ENCODE results near the gene USP37. TPM values are rescaled to one million over a fixed set of nuclear protein-coding genes. Genes with fewer than 3 reads are reported as not detected.

The USP37 gene
- total RNA-seq, 2 experiments from 2014 or later: 30.2 to 32.7 TPM

DNA sequence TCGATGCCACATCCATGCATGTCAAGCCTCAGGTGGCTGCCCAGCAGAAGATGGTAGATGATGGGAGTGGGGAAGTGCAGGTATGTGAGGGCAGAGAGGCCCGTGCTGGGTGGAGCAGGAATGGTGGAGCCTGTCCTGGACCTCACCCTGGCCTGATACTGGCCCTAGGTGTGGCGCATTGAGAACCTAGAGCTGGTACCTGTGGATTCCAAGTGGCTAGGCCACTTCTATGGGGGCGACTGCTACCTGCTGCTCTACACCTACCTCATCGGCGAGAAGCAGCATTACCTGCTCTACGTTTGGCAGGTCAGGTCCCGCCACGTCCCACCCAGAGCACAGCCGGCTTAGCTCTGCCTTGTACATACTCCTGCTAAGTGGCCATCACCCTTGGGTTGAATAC, 136.3 kb downstream of the USP37 start:
- POLR2A ChIA-PET: interaction anchor here (1.6 kb wide), 1 partner anchor 25 kb away, joined by 5 read pairs; no protein-coding TSS in a partner anchor
- H3K27ac Mint-ChIP-seq: no peak overlapping the region
- no peak overlapping the region for H3K4me3 Mint-ChIP-seq
- DNase-seq: no peak
- CTCF ChIA-PET: interaction anchor here (0.7 to 1.0 kb wide), 2 partner anchors 10 to 163 kb away, joined by 3 to 4 read pairs; no protein-coding TSS in a partner anchor
- H3K36me3 Mint-ChIP-seq (ENCODE audit: low read depth): no peaks in the 10 kb centered on the region
- H3K4me1 Mint-ChIP-seq: peaks cover 13% of the 10 kb centered on the region
- H3K9me3 Mint-ChIP-seq: no peaks in the 10 kb centered on the region
- peaks cover 5% of the 10 kb centered on the region for H3K27me3 Mint-ChIP-seq

GRCh38 chr2:218430721-218431120, 137.4 kb downstream of the USP37 start:
- CTCF ChIA-PET: interaction anchor here (0.6 to 1.0 kb wide), 2 partner anchors 23 to 164 kb away, joined by 3 read pairs; no protein-coding TSS in a partner anchor
- H3K9me3 Mint-ChIP-seq: no peaks in the 10 kb centered on the region
- no peak overlapping the region for H3K27ac Mint-ChIP-seq
- H3K4me1 Mint-ChIP-seq: peaks cover 13% of the 10 kb centered on the region
- H3K27me3 Mint-ChIP-seq: peaks cover 5% of the 10 kb centered on the region
- no peaks in the 10 kb centered on the region for H3K36me3 Mint-ChIP-seq (ENCODE audit: low read depth)
- no peak overlapping the region for H3K4me3 Mint-ChIP-seq
- POLR2A ChIA-PET: interaction anchor here (1.6 kb wide), 1 partner anchor 24 kb away, joined by 5 read pairs; no protein-coding TSS in a partner anchor
- DNase-seq: no peak

DNA sequence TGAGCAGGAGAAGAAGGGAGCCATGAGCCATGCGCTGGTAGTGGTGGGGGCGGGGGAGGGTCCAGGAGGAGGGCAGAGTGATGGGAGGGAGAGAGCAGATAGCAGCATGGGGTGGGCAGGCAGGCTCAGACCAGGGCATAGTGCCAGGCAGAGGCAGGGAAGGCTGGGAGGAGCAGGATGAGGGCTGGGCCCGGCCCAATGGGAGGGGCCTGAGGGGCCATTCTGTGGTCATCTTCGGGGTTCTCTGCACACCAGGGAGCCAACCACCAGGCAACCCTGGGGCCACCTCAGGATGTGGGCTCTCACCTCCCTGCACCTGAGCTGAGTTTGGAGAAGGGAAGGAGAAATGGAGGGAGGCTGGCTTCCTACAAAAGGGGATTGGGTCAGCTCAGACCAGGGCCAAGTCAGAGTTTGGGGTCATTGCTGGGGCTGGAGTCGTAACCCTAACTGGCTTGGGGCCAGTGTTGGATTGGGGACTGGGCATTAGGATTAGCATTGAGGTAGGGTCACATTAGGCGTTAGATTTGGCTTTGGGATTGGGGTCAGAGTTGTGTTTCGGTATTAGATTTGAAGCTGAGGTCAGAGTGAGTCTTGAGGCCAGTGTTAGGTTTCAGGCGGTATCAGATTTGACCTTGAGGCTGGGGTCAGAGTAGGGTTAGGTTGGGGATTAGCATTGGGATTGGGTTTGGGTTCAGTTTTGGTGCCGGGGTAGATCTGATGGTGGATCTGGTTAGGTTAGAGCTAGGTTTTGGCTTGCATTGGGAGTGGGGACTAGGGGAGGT, 138.0 kb downstream of the USP37 start:
- Mint-ChIP-seq H3K27ac (no peak overlapping the region), H3K4me3 (no peak overlapping the region), H3K36me3 (ENCODE audit: low read depth) (no peaks in the 10 kb centered on the region), H3K9me3 (no peaks in the 10 kb centered on the region), H3K4me1 (peaks cover 13% of the 10 kb centered on the region), H3K27me3 (peaks cover 5% of the 10 kb centered on the region)
- CTCF ChIA-PET: no interaction called here
- POLR2A ChIA-PET: no interaction called here
- DNase-seq: no peak

DNA sequence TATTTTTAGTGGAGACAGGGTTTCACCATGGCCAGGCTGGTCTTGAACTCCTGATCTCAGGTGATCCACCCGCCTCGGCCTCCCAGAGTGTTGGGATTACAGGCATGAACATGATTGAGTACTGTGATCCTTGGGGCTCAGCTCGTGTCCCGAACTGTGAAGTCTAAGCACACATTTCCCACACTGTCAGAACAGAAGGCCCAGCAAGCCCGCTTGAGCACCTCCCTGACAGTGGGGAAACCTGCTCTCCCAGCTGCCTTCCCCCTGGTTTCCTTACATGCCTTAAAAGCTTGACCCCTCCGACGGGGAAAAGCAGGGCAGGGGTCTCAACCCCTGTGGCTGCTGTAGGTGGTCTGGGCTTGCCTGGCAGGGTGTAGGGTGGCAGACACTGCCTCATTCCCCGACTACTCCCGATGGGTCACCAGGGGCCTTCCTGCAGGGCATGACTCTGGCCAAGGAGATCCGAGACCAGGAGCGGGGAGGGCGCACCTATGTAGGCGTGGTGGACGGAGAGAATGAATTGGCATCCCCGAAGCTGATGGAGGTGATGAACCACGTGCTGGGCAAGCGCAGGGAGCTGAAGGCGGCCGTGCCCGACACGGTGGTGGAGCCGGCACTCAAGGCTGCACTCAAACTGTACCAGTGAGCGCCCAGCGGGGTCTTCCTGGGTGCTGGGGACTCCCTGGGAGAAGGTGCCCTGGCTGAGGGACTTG, 139.1 kb downstream of the USP37 start:
- no peak for DNase-seq
- Mint-ChIP-seq H3K27me3 (peaks cover 5% of the 10 kb centered on the region), H3K9me3 (no peaks in the 10 kb centered on the region), H3K27ac (no peak overlapping the region), H3K4me3 (no peak overlapping the region), H3K4me1 (peaks cover 13% of the 10 kb centered on the region), H3K36me3 (ENCODE audit: low read depth) (no peaks in the 10 kb centered on the region)
- CTCF ChIA-PET: no interaction called here
- POLR2A ChIA-PET: no interaction called here

GRCh38 chr2:218427741-218428140, 140.4 kb downstream of the USP37 start:
- H3K4me1 Mint-ChIP-seq: peaks cover 13% of the 10 kb centered on the region
- CTCF ChIA-PET: no interaction called here
- no peaks in the 10 kb centered on the region for H3K36me3 Mint-ChIP-seq (ENCODE audit: low read depth)

GRCh38 chr2:218425531-218425930, 142.6 kb downstream of the USP37 start:
- H3K36me3 Mint-ChIP-seq (ENCODE audit: low read depth): no peaks in the 10 kb centered on the region
- H3K27me3 Mint-ChIP-seq: no peaks in the 10 kb centered on the region
- peaks cover 9% of the 10 kb centered on the region for H3K4me1 Mint-ChIP-seq
- ChIA-PET CTCF (interaction anchor here (1.0 kb wide), 1 partner anchor 123 kb away, joined by 3 read pairs; no protein-coding TSS in a partner anchor), POLR2A (interaction anchor here (1.0 to 1.4 kb wide), 2 partner anchors 19 to 169 kb away, joined by 3 to 4 read pairs; no protein-coding TSS in a partner anchor)
- no peaks in the 10 kb centered on the region for H3K9me3 Mint-ChIP-seq
- DNase-seq: no peak
- no peak overlapping the region for H3K27ac Mint-ChIP-seq
- no peak overlapping the region for H3K4me3 Mint-ChIP-seq

More at GRCh38 chr2:218427741-218428140, 140.4 kb downstream of the USP37 start:
- POLR2A ChIA-PET: no interaction called here
- Mint-ChIP-seq H3K27ac (no peak overlapping the region), H3K4me3 (no peak overlapping the region), H3K27me3 (peaks cover 5% of the 10 kb centered on the region), H3K9me3 (no peaks in the 10 kb centered on the region)
- no peak for DNase-seq

DNA sequence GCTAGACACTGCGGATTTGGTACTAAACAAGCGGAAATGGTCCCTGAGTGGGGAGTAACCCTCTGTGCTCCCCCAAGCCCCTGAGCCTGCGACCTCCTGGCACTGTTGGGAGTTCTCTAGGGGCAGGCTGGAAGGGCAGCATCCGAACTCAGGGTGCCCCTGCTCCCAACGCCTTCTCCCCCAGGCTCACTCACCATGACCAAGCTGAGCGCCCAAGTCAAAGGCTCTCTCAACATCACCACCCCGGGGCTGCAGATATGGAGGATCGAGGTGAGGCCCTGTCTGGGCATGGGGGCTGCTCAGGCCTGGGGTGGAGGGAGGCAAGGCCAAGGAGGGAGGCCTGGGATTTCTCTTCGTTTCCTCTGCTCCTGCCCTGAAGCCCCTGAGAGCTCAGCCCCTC, 144.6 kb downstream of the USP37 start:
- no peak for DNase-seq
- Mint-ChIP-seq H3K4me3 (no peak overlapping the region), H3K27me3 (no peaks in the 10 kb centered on the region), H3K36me3 (ENCODE audit: low read depth) (no peaks in the 10 kb centered on the region), H3K27ac (no peak overlapping the region), H3K9me3 (no peaks in the 10 kb centered on the region), H3K4me1 (no peaks in the 10 kb centered on the region)
- POLR2A ChIA-PET: no interaction called here
- CTCF ChIA-PET: no interaction called here

- Mint-ChIP-seq H3K4me3 (no peak overlapping the region), H3K27me3 (no peaks in the 10 kb centered on the region), H3K36me3 (ENCODE audit: low read depth) (no peaks in the 10 kb centered on the region), H3K27ac (no peak overlapping the region), H3K4me1 (no peaks in the 10 kb centered on the region), H3K9me3 (no peaks in the 10 kb centered on the region)
- CTCF ChIA-PET: no interaction called here
- no peak for DNase-seq
- POLR2A ChIA-PET: no interaction called here
Measured at GRCh38 chr2:218422403-218423086, 145.6 kb downstream of the USP37 start.

DNA sequence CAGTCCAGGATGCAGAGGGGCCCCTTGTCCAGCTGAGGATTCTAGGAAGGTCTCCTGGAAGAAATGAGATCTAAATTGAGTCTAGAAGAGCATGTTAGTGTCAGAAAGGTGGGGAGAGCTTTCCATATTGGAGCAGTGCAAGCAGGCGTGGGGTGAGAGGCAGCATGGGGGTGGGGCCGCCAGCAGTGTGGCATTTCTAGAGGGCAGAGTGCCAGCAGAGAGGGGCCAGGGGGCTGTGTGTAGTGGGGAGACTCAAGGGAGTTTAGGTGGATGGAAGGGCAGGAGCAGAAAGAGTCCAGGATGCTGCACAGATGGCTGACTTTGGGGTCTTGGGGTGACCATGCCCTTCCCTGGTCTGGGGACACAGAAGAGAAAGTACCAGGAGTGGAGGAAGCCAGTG, 147.1 kb downstream of the USP37 start:
- CTCF ChIA-PET: interaction anchor here (0.7 to 1.8 kb wide), 2 partner anchors 45 to 1953 kb away, joined by 3 to 4 read pairs; no protein-coding TSS in a partner anchor

GRCh38 chr2:218419630-218420216, 148.4 kb downstream of the USP37 start:
- POLR2A ChIA-PET: interaction anchor here (1.3 kb wide), 1 partner anchor 11 kb away, joined by 4 read pairs; no protein-coding TSS in a partner anchor
- no peak for DNase-seq
- Mint-ChIP-seq H3K4me3 (no peak overlapping the region), H3K36me3 (ENCODE audit: low read depth) (no peaks in the 10 kb centered on the region), H3K27ac (no peak overlapping the region), H3K9me3 (no peaks in the 10 kb centered on the region), H3K4me1 (no peaks in the 10 kb centered on the region), H3K27me3 (no peaks in the 10 kb centered on the region)
- CTCF ChIA-PET: interaction anchor here (0.6 kb wide), 1 partner anchor 126 kb away, joined by 5 read pairs; no protein-coding TSS in a partner anchor

More for the DNA sequence above, 147.1 kb downstream of the USP37 start:
- POLR2A ChIA-PET: no interaction called here
- DNase-seq: no peak
- Mint-ChIP-seq H3K36me3 (ENCODE audit: low read depth) (no peaks in the 10 kb centered on the region), H3K27me3 (no peaks in the 10 kb centered on the region), H3K4me1 (no peaks in the 10 kb centered on the region), H3K27ac (no peak overlapping the region), H3K4me3 (no peak overlapping the region), H3K9me3 (no peaks in the 10 kb centered on the region)

- ChIA-PET POLR2A (interaction anchor here (1.3 kb wide), 1 partner anchor 11 kb away, joined by 4 read pairs; no protein-coding TSS in a partner anchor), CTCF (interaction anchor here (0.6 kb wide), 1 partner anchor 125 kb away, joined by 5 read pairs; no protein-coding TSS in a partner anchor)
- no peak within 1 kb of the TSS for H3K27ac Mint-ChIP-seq
Measured at GRCh38 chr2:218418717-218419458, 149.3 kb downstream of the USP37 start, which contains the start of gene VIL1. VIL1 (plus strand) TSS chr2:218419123; CDS start chr2:218423779, 4,656 bp downstream.

DNA sequence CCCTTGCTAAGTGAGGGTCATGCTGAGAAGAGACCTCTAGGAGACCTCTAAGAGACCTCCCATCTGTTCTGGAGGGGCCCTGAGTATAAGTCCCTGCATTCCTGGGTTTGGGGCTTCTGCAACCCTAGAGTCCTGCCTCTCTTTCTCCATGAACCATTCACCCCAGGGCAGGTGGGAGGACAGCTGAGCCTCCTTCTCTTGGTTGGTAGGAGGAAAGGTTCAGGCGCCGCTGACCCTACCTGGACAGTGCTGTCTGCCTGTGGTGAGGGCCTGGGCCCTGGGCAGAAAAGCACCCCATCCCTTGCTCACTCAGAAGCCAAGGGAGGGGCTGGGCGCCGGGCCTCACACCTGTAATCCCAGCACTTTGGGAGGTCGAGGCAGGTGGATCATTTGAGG, 149.8 kb downstream of the USP37 start:
- Mint-ChIP-seq H3K27me3 (no peaks in the 10 kb centered on the region), H3K4me1 (no peaks in the 10 kb centered on the region), H3K36me3 (ENCODE audit: low read depth) (no peaks in the 10 kb centered on the region), H3K27ac (no peak overlapping the region), H3K4me3 (no peak overlapping the region), H3K9me3 (no peaks in the 10 kb centered on the region)
- ChIA-PET CTCF (no interaction called here), POLR2A (no interaction called here)
- no peak for DNase-seq

More at GRCh38 chr2:218418717-218419458, 149.3 kb downstream of the USP37 start, which contains the start of gene VIL1:
- no peak within 1 kb of the TSS for H3K4me3 Mint-ChIP-seq
- H3K4me1 Mint-ChIP-seq: no peaks in the 10 kb centered on the region
- no peaks in the 10 kb centered on the region for H3K27me3 Mint-ChIP-seq
- DNase-seq: no peak
- no peaks in the 10 kb centered on the region for H3K36me3 Mint-ChIP-seq (ENCODE audit: low read depth)
- H3K9me3 Mint-ChIP-seq: no peaks in the 10 kb centered on the region

Data from activated CD4-positive, alpha-beta memory T cell treated with anti-CD3 and anti-CD28 coated beads, Interleukin-2, amount 10 ng/mL, durations not matched to agents 7 days and 5 days (primary cell).